ENCODE measurements around the gene LEPR. TPM values are rescaled to one million over a fixed set of nuclear protein-coding genes. Genes with fewer than 3 reads are reported as not detected.

The LEPR gene
- total and polyA plus RNA-seq, 2 donors from 2014 or later = 3.1 to 13.8 TPM

DNA sequence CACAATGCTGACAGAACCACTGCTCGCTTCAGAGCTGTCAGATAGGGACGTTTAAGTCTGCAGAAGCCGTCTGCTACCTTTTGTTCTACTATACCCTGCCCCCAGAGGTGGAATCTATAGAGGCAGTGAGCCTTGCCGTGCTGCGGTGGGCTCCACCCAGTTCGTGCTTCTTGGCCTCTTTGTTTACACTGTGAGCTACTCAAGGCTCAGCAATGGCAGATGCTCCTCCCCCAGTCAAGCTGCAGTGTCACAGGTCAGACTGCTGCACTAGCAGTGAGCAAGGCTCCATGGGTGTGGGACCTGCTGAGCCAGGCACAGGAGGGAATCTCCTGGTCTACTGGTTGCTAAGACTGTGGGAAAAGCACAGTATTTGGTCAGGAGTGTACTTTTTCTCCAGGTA, 47.1 kb downstream of the LEPR start:
- Histone ChIP-seq H3K27ac (ENCODE audit: low read depth in 2 of 2, low read length in 2 of 2) (no peak overlapping the region), H3K36me3 (ENCODE audit: control insufficient read depth in 2 of 3, insufficient read depth in 3 of 3, low read length in 3 of 3) (no peaks in the 10 kb centered on the region), H3K9ac (ENCODE audit: low read length in 3 of 3) (no peak overlapping the region), H3K9me3 (ENCODE audit: control insufficient read depth in 2 of 3, insufficient read depth in 1 of 3, low read length in 3 of 3) (no peaks in the 10 kb centered on the region), H3K4me1 (ENCODE audit: control insufficient read depth in 2 of 3, insufficient read depth in 2 of 3, low read depth in 1 of 3, low read length in 3 of 3) (peaks cover 0 to 8% (median 4%) of the 10 kb centered on the region in 3 donors), H3K27me3 (ENCODE audit: control insufficient read depth, insufficient read depth, low read length) (no peaks in the 10 kb centered on the region), H3K4me3 (ENCODE audit: low read length in 3 of 3) (no peak overlapping the region)
- TF ChIP-seq, protein P1, sequence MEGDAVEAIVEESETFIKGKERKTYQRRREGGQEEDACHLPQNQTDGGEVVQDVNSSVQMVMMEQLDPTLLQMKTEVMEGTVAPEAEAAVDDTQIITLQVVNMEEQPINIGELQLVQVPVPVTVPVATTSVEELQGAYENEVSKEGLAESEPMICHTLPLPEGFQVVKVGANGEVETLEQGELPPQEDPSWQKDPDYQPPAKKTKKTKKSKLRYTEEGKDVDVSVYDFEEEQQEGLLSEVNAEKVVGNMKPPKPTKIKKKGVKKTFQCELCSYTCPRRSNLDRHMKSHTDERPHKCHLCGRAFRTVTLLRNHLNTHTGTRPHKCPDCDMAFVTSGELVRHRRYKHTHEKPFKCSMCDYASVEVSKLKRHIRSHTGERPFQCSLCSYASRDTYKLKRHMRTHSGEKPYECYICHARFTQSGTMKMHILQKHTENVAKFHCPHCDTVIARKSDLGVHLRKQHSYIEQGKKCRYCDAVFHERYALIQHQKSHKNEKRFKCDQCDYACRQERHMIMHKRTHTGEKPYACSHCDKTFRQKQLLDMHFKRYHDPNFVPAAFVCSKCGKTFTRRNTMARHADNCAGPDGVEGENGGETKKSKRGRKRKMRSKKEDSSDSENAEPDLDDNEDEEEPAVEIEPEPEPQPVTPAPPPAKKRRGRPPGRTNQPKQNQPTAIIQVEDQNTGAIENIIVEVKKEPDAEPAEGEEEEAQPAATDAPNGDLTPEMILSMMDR (IDR thresholded peaks at IDR 0.05; ENCODE audit: borderline replicate concordance, extremely low read depth, insufficient read depth) = no peak
- DNase-seq (peak in 4 of 5 donors; percentile 24 to 54 (median 36)), FAIRE-seq (no peak)
- intact Hi-C loops (cut with DNase I) = no loop called here

DNA sequence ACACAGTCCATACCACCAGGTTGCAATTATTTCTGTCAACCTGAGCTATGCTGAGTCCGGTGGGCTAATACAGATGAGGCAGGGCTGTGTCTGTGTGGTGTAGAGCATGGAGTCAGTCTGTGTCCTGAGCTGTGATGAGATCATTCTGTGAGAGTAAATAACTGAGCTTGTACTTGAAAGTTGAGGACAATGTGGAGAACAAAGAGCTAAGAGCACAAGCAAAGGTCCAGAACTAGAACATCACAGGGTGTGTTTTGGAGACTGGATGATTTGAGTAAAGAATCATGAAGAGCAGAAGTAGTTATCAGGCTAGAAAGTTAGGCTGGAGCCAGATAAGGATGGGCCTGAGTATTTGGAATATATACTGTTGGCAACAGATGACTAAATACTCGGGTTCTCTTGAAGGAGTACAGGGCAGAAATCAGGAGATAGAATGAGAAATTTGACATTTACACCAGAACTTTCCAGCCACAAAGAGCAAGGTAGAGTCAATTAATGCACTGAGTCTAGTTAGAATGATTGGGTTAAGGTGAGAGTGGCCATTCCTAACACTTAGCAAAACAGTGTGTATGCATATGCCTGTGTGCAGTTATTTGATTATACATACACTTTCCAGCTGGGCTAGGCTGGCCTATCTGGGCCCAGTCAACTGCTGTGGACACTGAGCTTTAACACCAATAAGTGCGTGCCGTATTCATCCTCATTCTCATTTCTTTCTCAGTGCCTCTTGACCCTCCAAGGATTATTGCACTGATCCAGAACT, 48.8 kb downstream of the LEPR start:
- Histone ChIP-seq H3K4me1 (ENCODE audit: control insufficient read depth in 2 of 3, insufficient read depth in 2 of 3, low read depth in 1 of 3, low read length in 3 of 3) (peaks cover 0 to 8% (median 4%) of the 10 kb centered on the region in 3 donors), H3K27ac (ENCODE audit: low read depth in 2 of 2, low read length in 2 of 2) (no peak overlapping the region), H3K27me3 (ENCODE audit: control insufficient read depth, insufficient read depth, low read length) (no peaks in the 10 kb centered on the region), H3K36me3 (ENCODE audit: control insufficient read depth in 2 of 3, insufficient read depth in 3 of 3, low read length in 3 of 3) (no peaks in the 10 kb centered on the region), H3K9ac (ENCODE audit: low read length in 3 of 3) (no peak overlapping the region), H3K9me3 (ENCODE audit: control insufficient read depth in 2 of 3, insufficient read depth in 1 of 3, low read length in 3 of 3) (no peaks in the 10 kb centered on the region), H3K4me3 (ENCODE audit: low read length in 3 of 3) (no peak overlapping the region)
- TF ChIP-seq, protein P1 (IDR thresholded peaks at IDR 0.05; ENCODE audit: borderline replicate concordance, extremely low read depth, insufficient read depth) = no peak
- intact Hi-C loops (cut with DNase I) = no loop called here
- DNase-seq = no peak
- FAIRE-seq = no peak

DNA sequence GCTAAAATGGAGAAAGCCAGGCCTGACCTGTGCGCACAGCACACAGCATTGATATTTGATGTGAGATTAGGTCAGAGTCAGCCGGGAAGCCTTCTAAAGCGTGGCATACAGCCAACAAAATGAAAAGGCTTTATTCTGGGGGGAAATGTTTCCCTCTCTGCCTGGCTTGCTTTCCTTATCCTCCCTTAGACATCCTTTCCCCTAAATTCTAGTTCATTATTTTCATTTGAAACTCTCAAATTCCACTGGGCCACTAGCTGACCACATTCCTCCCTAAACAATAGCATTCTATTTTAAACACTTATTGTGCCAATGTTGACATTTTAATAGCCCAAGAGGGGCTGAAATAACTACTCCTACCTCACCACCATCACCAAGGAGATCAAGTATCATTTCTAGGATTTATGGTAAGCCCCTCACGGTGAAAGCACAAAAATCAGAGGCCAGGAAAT, 49.4 kb downstream of the LEPR start:
- intact Hi-C loops (cut with DNase I) = no loop called here
- H3K9me3 ChIP-seq (ENCODE audit: control insufficient read depth in 2 of 3, insufficient read depth in 1 of 3, low read length in 3 of 3) = no peaks in the 10 kb centered on the region
- TF ChIP-seq, protein P1 (IDR thresholded peaks at IDR 0.05; ENCODE audit: borderline replicate concordance, extremely low read depth, insufficient read depth) = no peak
- DNase-seq (peak in 3 of 5 donors; percentile 14 to 49 (median 48)), FAIRE-seq (no peak)
- H3K27me3 ChIP-seq (ENCODE audit: control insufficient read depth, insufficient read depth, low read length) = no peaks in the 10 kb centered on the region
- H3K4me1 ChIP-seq (ENCODE audit: control insufficient read depth in 2 of 3, insufficient read depth in 2 of 3, low read depth in 1 of 3, low read length in 3 of 3) = peaks cover 0 to 8% (median 4%) of the 10 kb centered on the region in 3 donors
- H3K4me3 ChIP-seq (ENCODE audit: low read length in 3 of 3) = no peak overlapping the region
- no peak overlapping the region for H3K27ac ChIP-seq (ENCODE audit: low read depth in 2 of 2, low read length in 2 of 2)
- no peak overlapping the region for H3K9ac ChIP-seq (ENCODE audit: low read length in 3 of 3)
- H3K36me3 ChIP-seq (ENCODE audit: control insufficient read depth in 2 of 3, insufficient read depth in 3 of 3, low read length in 3 of 3) = no peaks in the 10 kb centered on the region

Other genes with a start within 250 kb of the LEPR start
- 5.8 TPM for gene DNAJC6, start 111.1 kb upstream of the LEPR start, total RNA-seq
- gene DNAJC6, start 111.1 kb upstream of the LEPR start, polyA plus RNA-seq (ENCODE audit: insufficient read depth, low read depth, low replicate concordance) = 2.9 TPM
- 160 TPM for gene LEPROT, start within 50 bp of the LEPR start, total RNA-seq
- 67.6 TPM for gene LEPROT, start within 50 bp of the LEPR start, polyA plus RNA-seq (ENCODE audit: insufficient read depth, low read depth, low replicate concordance)